HepG2 (cell line): ENCODE results near the gene MGAT5. TPM values are rescaled to one million over a fixed set of nuclear protein-coding genes. Genes with fewer than 3 reads are reported as not detected.

Experiments
- ETV6 ChIP-seq: sonication (generic); formaldehyde crosslinking; conservative IDR thresholded peaks from 2 replicates; pipeline ENCODE4 v1.4.0; 2020; ENCODE audit warnings: missing genetic modification reagents
- GFI1 ChIP-seq: sonication (generic); formaldehyde crosslinking; IDR thresholded peaks from 2 replicates; pipeline ENCODE4 v1.5.0; 2020; ENCODE audit warnings: missing genetic modification reagents, mild to moderate bottlenecking, borderline replicate concordance
- HNRNPK ChIP-seq: fragments of 200-400 bp; formaldehyde crosslinking; IDR thresholded peaks from 2 replicates; pipeline ENCODE4 v1.6.1; 2018; ENCODE audit warnings: low read length, low read depth, moderate library complexity, mild to moderate bottlenecking; ENCODE audit not compliant: poor library complexity, severe bottlenecking
- KAT2B ChIP-seq: fragments of 150-350 bp; IDR thresholded peaks from 2 replicates; pipeline ENCODE4 v1.6.1; 2014; ENCODE audit warnings: low read depth, low read length, borderline replicate concordance
- KLF12 ChIP-seq: sonication (generic); formaldehyde crosslinking; IDR thresholded peaks from 2 replicates; pipeline ENCODE4 v1.4.0; 2020; ENCODE audit warnings: missing genetic modification reagents, borderline replicate concordance
- MATR3 ChIP-seq: sonication (generic); formaldehyde crosslinking; IDR thresholded peaks from 2 replicates; pipeline ENCODE4 v1.4.0; 2020; ENCODE audit warnings: missing genetic modification reagents
- MBD4 ChIP-seq: IDR thresholded peaks from 2 replicates; pipeline ENCODE4 v1.6.1; 2012; ENCODE audit warnings: low read length, inconsistent platforms, borderline replicate concordance
- MTA1 ChIP-seq: sonication (generic); formaldehyde crosslinking; IDR thresholded peaks from 2 replicates; pipeline ENCODE4 v1.4.0; 2020; ENCODE audit warnings: missing genetic modification reagents, mild to moderate bottlenecking, borderline replicate concordance
- NPAS2 ChIP-seq: sonication (generic); formaldehyde crosslinking; IDR thresholded peaks from 2 replicates; pipeline ENCODE4 v1.8.0; 2022; ENCODE audit warnings: mild to moderate bottlenecking, missing genetic modification reagents, borderline replicate concordance
- NR0B2 ChIP-seq: sonication (generic); formaldehyde crosslinking; IDR thresholded peaks from 2 replicates; pipeline ENCODE4 v1.4.0; 2020; ENCODE audit warnings: mild to moderate bottlenecking, missing genetic modification reagents
- NR1H2 ChIP-seq: sonication (generic); formaldehyde crosslinking; IDR thresholded peaks from 2 replicates; pipeline ENCODE4 v1.8.1; 2022; ENCODE audit warnings: low read depth, missing genetic modification reagents, borderline replicate concordance
- PAF1 ChIP-seq: IDR thresholded peaks from 2 replicates; pipeline ENCODE4 v1.6.1; 2016; ENCODE audit warnings: missing genetic modification reagents, missing compliant biosample characterization
- REPIN1 ChIP-seq: sonication (generic); formaldehyde crosslinking; IDR thresholded peaks from 2 replicates; pipeline ENCODE4 v1.8.0; 2022; ENCODE audit warnings: missing genetic modification reagents, low read depth, mild to moderate bottlenecking, borderline replicate concordance
- SP2 ChIP-seq: sonication (generic); formaldehyde crosslinking; IDR thresholded peaks from 2 replicates; pipeline ENCODE4 v1.5.1; 2020; ENCODE audit warnings: mild to moderate bottlenecking, missing genetic modification reagents
- U2AF1 ChIP-seq: fragments of 200-400 bp; formaldehyde crosslinking; optimal IDR thresholded peaks from 2 replicates; pipeline ENCODE3; 2017; ENCODE audit warnings: mild to moderate bottlenecking, low read depth, low read length
- ZNF296 ChIP-seq: sonication (generic); formaldehyde crosslinking; conservative IDR thresholded peaks from 2 replicates; pipeline ENCODE4 v1.5.0; 2020; ENCODE audit warnings: mild to moderate bottlenecking, missing genetic modification reagents
- ZNF333 ChIP-seq: sonication (generic); formaldehyde crosslinking; IDR thresholded peaks from 2 replicates; pipeline ENCODE4 v1.4.0; 2020; ENCODE audit warnings: mild to moderate bottlenecking, missing genetic modification reagents, borderline replicate concordance
- ZNF44 ChIP-seq: sonication (generic); formaldehyde crosslinking; IDR thresholded peaks from 2 replicates; pipeline ENCODE4 v1.5.1; 2020; ENCODE audit warnings: mild to moderate bottlenecking, missing genetic modification reagents
- ZNF678 ChIP-seq: sonication (generic); formaldehyde crosslinking; IDR thresholded peaks from 2 replicates; pipeline ENCODE4 v1.4.0; 2020; ENCODE audit warnings: mild to moderate bottlenecking, missing genetic modification reagents
- ZSCAN30 ChIP-seq: sonication (generic); formaldehyde crosslinking; IDR thresholded peaks from 2 replicates; pipeline ENCODE4 v1.5.0; 2020; ENCODE audit warnings: mild to moderate bottlenecking, missing genetic modification reagents
- ZSCAN5A ChIP-seq: sonication (generic); formaldehyde crosslinking; IDR thresholded peaks from 2 replicates; pipeline ENCODE4 v1.8.0; 2022; ENCODE audit warnings: mild to moderate bottlenecking, missing genetic modification reagents, borderline replicate concordance
- polyA plus RNA-seq, 8 experiments: library from polyadenylated mRNA; depleted of rRNA in 3 of 8; stranded (reverse) in 7 of 8; unstranded in 1 of 8; fragments of >200 nt; fragmentation: Illumina TruSeq in 4 of 8; extraction: Trizol in 4 of 8; gene quantifications; 2 replicates each; pipeline versions ENCODE4 v1.2.1 to v1.2.3, GENCODE V29; 2011 to 2016; ENCODE audit warnings: low read depth in 4 of 8, missing spikeins in 1 of 8, mixed read lengths in 1 of 8; ENCODE audit not compliant: insufficient read depth in 1 of 8
- total RNA-seq, 5 experiments: library from RNA; depleted of rRNA; stranded (reverse); fragments of >200 nt; fragmentation: Illumina TruSeq; extraction: Trizol; gene quantifications; 2 replicates each; pipeline ENCODE4 v1.2.3, GENCODE V29; 2016; ENCODE audit warnings: low read depth in 1 of 5
- TF ChIP-seq, protein P1 (sequence below): sonication (generic); formaldehyde crosslinking; IDR thresholded peaks from 2 replicates; pipeline ENCODE4 v1.9.0; 2021; ENCODE audit warnings: mild to moderate bottlenecking, missing genetic modification reagents

The MGAT5 gene
- total and polyA plus RNA-seq, 2 of the 13 experiments (the other 11 are each of a cell fraction or from before 2014, with no cell fraction given): 33.1 to 60.2 TPM

DNA sequence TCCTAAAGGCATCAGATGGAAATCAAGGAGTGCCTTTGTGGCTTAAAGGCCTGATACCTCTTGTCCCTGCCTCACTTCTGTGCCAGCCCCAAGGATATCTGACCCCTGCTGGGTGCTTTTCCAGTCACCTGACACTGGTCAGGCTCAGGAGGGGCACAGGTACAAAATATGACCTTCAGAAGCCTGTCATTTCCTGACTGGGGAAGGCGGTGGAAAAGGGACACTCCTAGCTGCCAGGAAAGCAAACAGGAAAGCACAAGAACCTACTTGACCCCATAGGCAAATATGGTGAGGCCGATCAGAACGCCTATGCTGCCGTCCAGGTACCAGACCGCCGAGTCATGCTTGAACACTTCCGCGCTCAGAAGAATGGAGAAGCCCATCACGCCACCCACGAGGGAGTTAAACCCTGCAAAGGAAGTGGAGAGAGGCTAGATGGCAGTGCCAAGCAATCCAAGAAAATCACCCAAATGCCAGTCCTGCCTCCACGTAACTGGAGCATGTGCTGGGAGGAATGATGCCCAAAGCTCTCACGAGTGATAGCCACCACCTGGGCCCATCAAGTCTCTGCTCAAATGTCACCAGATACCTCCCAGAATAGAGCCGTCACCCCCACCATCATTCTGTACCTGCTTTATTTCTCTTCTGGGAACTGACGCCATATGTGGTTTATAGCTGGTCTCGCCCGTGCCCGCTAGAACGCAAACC lies 204.0 kb downstream of the MGAT5 start (continued):
- TF ChIP-seq, protein P1, sequence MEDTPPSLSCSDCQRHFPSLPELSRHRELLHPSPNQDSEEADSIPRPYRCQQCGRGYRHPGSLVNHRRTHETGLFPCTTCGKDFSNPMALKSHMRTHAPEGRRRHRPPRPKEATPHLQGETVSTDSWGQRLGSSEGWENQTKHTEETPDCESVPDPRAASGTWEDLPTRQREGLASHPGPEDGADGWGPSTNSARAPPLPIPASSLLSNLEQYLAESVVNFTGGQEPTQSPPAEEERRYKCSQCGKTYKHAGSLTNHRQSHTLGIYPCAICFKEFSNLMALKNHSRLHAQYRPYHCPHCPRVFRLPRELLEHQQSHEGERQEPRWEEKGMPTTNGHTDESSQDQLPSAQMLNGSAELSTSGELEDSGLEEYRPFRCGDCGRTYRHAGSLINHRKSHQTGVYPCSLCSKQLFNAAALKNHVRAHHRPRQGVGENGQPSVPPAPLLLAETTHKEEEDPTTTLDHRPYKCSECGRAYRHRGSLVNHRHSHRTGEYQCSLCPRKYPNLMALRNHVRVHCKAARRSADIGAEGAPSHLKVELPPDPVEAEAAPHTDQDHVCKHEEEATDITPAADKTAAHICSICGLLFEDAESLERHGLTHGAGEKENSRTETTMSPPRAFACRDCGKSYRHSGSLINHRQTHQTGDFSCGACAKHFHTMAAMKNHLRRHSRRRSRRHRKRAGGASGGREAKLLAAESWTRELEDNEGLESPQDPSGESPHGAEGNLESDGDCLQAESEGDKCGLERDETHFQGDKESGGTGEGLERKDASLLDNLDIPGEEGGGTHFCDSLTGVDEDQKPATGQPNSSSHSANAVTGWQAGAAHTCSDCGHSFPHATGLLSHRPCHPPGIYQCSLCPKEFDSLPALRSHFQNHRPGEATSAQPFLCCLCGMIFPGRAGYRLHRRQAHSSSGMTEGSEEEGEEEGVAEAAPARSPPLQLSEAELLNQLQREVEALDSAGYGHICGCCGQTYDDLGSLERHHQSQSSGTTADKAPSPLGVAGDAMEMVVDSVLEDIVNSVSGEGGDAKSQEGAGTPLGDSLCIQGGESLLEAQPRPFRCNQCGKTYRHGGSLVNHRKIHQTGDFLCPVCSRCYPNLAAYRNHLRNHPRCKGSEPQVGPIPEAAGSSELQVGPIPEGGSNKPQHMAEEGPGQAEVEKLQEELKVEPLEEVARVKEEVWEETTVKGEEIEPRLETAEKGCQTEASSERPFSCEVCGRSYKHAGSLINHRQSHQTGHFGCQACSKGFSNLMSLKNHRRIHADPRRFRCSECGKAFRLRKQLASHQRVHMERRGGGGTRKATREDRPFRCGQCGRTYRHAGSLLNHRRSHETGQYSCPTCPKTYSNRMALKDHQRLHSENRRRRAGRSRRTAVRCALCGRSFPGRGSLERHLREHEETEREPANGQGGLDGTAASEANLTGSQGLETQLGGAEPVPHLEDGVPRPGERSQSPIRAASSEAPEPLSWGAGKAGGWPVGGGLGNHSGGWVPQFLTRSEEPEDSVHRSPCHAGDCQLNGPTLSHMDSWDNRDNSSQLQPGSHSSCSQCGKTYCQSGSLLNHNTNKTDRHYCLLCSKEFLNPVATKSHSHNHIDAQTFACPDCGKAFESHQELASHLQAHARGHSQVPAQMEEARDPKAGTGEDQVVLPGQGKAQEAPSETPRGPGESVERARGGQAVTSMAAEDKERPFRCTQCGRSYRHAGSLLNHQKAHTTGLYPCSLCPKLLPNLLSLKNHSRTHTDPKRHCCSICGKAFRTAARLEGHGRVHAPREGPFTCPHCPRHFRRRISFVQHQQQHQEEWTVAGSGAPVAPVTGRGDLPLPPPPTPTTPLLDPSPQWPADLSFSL (CRISPR knock-in tag): no peak
- TF ChIP-seq MBD4 (no peak), GFI1 (no peak), ETV6 (CRISPR knock-in tag) (0 out of 2 replicates have a peak, but pooled peaks have one; percentile 45), NR0B2 (CRISPR knock-in tag) (no peak), PAF1 (CRISPR knock-in tag) (no peak), ZNF44 (CRISPR knock-in tag) (no peak), MTA1 (no peak), ZNF296 (CRISPR knock-in tag) (no peak), REPIN1 (CRISPR knock-in tag) (0 out of 2 replicates have a peak, but pooled peaks have one; percentile 20), HNRNPK (no peak), ZNF678 (CRISPR knock-in tag) (no peak), NPAS2 (CRISPR knock-in tag) (no peak), ZSCAN30 (CRISPR knock-in tag) (no peak), MATR3 (CRISPR knock-in tag) (no peak), ZSCAN5A (CRISPR knock-in tag) (peak; percentile 65; the same call in 1 of the 2 replicates), KAT2B (no peak), SP2 (no peak), KLF12 (CRISPR knock-in tag) (no peak), U2AF1 (no peak), ZNF333 (CRISPR knock-in tag) (no peak), NR1H2 (CRISPR knock-in tag) (no peak)
